ENCODE measurements around the gene UBA3. TPM values are rescaled to one million over a fixed set of nuclear protein-coding genes. Genes with fewer than 3 reads are reported as not detected.

Gene UBA3
- total RNA-seq, 1 donor from 2014 or later: 54.3 TPM

DNA sequence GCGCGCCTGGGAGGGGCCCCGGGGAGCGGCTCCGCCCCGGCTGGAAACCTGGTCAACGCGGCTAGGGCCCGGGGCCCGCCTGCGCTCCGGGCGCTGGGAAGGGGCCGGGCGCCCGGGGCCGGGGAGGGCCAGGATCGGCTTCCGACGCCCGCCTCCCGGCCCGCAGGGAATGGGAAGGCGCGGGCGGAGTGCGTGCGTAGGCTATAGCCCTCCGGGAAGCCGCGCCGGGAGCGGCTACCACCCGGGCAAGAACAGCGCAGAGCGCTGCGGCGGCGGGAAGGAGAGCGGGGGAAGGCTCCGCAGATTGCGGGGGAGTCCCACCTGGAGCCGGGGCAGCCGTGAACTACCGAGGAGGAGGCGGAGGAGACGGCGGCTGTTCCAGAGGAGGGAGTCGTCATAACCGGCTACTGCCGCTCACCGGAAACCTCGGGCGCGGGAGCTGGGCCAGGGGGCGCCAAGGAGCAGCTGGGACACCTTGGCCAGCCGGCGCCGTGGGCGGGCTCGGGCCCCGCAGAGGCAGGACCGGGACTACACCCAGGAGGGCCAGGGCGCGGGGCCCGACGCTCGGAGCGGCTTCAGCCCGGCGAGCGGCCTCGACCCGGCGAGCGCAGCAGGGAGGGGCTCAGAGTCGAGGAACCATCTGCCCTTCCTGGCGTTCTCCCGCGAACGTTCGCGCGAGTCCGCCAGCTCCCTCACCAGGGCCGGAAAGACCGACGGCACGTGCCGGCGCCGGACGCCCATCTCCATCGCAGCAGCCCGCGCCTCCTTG is 66.7 kb downstream of the UBA3 start, which contains the start of gene EOGT:
TSS of gene EOGT (minus strand) at position 432 of the 769 bp plus-strand sequence. CDS start 3,838 bp downstream, outside the sequence.
- DNase-seq (ENCODE audit: low spot score): peak; percentile 96

DNA sequence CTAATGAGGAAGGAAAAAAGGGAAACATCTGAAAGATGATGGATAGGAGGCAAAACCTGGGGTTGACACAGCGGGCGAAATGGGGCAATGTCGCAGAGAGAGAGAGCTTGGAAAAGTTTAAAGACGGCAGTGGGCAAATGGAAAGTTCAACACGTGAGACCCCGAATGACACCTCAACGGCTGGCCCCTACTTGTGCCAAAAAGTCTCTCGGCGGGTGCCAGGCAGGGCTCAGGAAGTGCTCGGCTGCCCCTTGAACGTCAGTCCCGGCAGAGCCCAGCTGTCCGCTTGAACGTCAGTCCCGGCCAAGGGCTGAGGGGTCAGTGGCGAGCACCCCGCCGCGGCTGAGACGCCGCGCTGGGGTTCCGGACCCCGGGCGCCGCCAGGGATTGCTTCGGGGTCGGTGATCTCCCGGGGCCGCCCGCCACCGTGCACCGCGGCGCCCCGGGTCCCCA is 67.3 kb downstream of the UBA3 start:
- DNase-seq (ENCODE audit: low spot score): no peak

DNA sequence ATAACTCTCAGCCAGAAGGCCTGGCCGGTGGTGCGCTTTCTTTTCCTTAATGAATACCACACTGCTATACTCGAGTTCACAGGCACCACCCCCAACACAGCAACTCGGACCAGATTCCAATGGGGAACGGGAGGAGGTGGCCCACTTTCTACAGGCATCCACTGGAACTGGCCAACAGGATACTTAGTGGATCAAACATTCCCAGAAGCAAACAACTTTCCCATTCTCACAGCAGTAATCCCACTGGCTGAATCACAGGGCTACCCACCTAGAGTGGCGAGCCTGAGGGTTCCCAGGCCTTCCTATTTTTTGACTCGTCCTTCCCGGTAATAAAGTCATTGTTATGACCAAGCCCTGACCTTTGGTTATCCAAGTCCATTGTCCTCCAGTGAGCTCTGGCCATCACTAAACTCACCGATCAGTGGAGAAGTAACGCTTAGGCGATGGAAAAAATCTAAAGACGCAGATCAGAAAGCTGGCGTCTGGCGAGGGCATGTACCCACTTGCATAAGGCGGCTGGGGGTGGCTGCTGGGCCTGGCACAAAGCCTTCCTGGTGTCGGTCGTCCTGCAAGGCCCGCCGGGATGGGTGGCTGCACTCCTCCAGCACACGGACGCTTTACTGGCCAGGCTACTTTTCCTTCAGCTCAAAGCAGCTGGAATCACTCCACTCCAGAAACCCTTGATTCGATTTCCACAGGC is 67.9 kb downstream of the UBA3 start:
- no peak for DNase-seq (ENCODE audit: low spot score)

DNA sequence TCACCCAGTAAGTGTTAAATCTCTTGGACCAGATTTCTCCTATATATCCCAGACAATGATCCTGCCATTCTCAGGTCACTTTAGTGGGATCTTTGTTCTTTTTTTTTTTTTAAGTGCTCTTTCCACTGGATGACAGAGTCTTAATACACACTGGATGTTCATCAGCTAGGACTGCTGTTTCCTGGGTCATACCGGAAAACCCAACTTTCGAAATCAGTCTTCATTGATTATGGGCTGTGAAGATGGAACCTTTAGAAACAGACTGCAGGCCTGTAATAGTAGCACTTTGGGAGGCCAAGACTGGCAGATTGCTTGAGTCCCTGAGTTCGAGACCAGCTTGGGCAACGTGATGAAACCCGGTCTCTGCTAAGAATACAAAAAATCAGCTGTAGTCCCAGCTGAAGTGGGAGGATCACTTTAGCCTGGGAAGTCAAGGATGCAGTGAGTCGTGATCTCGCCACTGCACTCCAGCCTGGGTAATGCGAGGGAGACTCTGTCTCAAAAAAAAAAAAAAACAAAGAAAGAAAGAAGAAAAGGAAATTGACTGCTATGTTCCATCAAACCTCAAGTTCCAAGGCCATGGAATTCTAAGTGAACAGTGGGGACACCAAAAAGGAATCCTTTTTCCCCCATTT is 69.0 kb downstream of the UBA3 start:
- no peak for DNase-seq (ENCODE audit: low spot score)

DNA sequence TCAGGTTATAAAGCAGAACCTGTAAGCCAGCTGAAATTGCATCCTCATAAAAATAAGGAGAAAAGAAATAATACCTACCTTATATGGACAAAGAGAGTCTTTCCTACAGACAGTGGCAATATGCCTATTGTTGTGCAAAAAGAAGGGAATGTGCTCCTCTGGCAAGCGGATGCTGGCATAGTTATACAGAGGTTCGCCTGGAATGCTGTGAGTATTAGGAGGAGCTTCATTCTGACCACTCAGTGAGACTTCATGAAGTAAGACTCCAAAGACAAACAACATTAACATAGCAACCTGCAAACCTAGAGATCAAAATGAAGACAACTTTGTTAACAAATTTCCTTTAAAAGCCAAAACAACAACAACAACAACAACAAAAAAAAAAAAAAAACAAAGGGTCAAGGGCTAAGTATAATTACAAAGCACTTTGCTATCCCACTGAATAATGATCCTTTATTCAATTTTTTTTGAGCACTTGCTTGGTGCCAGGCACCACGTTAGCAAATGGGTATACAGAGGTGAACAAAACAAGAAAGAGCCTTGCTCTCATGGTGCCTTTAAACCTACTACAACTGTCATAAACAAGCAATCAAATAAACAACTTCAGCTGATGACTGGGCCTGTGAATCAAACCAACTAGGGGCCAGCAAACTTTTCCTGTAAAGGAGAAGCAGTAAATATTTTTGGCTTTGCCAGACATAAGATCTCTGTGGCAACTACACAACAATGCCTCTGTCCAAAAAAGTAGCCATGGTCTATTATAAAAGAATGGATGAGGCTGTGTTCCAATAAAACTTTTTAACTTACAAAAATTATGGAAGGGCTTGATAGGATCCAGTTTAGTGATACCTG is 70.4 kb downstream of the UBA3 start:
- no peak for DNase-seq (ENCODE audit: low spot score)

DNA sequence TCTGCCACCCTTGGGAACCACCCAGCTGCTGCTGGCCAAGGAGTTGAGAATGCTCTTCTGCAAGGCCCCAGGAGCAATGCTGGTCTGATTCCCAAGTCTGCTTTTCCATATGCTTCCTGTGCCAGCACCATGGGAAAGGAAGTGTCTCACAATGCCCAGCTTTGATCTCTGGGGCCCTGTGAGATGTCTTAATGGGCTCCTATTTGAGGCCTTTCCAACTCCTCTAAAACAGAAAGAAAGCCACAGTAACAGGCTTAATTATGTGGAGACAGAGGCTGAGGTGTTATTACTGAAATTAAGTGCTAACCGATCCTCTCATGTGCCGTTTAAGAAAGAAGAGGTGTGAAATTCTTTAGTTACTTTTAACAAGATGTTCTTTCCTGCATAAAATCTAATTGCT is 71.2 kb downstream of the UBA3 start:
- no peak for DNase-seq (ENCODE audit: low spot score)

DNA sequence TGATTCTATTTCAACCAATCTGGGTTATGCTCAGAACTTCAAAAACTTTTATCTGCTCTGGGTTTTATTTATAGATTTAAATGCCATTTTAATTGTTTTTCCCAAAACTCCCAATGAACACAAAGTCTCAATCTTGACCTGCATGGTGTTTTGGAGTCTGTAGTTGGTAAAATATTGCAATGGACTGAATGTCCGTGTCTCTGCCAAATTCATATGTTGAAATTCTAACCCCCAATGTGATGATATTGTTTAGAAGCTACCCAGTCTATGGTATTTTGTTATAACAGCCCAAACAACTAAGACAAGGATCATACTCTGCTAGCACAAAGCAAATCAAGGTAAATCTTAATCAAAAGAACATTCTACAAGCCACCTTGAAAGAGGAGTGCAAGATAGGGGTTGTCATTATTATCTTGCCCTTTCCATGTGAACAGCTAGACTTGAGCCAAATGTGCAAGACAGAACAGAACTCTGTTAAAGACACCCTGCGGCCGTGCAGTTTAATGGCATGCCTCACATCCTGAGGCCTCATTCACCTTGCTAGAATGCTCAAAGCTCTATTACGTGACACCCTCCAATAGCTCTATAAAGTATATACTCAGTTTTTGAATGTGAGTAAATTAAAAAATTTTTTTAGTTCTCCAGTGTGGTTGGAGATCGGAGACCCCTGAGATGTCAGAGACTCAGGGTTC is 74.2 kb downstream of the UBA3 start:
- no peak for DNase-seq (ENCODE audit: low spot score)

DNA sequence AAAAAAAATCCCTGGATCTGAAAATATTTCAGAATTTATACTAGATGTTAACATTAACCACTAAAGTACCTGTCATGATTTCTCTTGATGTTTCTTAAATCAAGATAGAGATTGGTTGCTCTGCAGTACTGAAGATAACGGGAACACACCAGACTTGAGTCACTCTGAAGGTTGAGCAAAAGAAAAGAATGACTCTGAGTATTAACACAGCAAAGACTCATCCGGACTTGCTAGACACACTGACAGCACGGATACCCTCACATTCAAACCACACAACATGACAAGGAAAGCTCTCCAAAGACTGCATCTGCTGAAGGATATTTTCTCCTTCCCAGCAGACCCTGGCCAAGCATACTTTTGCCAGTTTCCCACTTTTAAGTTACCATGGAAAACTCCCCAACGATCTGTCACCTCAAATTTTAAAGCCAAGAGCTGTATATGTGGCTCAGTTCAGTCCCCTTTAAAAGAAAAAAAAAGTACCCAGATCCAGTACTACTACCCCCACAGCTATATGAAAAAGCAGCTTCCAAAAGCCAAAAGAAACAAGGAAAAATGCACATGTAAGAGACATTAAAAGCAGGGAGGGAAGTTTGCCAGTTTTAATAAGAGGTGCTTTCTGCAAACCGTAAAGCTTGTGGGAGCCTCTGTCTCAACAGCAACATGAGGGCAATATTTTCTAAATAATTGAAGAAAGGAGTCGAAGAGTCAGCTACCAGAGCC is 74.9 kb downstream of the UBA3 start:
- DNase-seq (ENCODE audit: low spot score): no peak

Small RNA genes within 50 kb of the gene (microRNA-seq; reads per million reads assigned to microRNA genes)
- gene MIR3136 (ENCODE audit: borderline number of aligned reads): not detected

Other genes starting within 250 kb of the UBA3 start
- not detected for gene TAFA4, start 147.8 kb downstream of the UBA3 start, total RNA-seq
- 37.9 TPM for gene EOGT, start 66.7 kb downstream of the UBA3 start, total RNA-seq
- 32.9 TPM for gene TMF1, start 28.0 kb downstream of the UBA3 start, total RNA-seq
- 200 TPM for gene ARL6IP5, start 4.6 kb upstream of the UBA3 start, total RNA-seq
- 0.10 TPM for gene LMOD3, start 42.2 kb upstream of the UBA3 start, total RNA-seq

Data from mesenteric fat pad (tissue), 1 donor.